ENCODE results near the gene USP3.

- TF ChIP-seq EZH2phosphoT487 (IDR thresholded peaks at IDR 0.05; ENCODE audit: insufficient read depth, low read depth) (no peak), EZH2 (IDR thresholded peaks at IDR 0.05; ENCODE audit: insufficient read depth, poor library complexity, severe bottlenecking) (no peak)
Measured at GRCh38 chr15:63587527-63587926, 83.1 kb downstream of the USP3 start.

Measured in GM23248 (cell line).